Right lobe of liver (tissue), 4 donors: ENCODE measurements around the gene PREX1.

Source experiments
- POLR2A ChIP-seq: fragments of 450-650 bp; IDR thresholded peaks from one replicate; pipeline ENCODE4 v1.6.1; 2017; ENCODE audit warnings: antibody characterized with exemption, mild to moderate bottlenecking
- TF ChIP-seq, protein P1 (sequence below), 4 donors: fragments of 200-600 bp in 3 of 4; fragments of 450-650 bp in 1 of 4; IDR thresholded peaks; one replicate each; pipeline versions ENCODE4 v1.5.1 to v1.8.0; 2016 to 2022; ENCODE audit warnings: antibody characterized with exemption in 4 of 4, mild to moderate bottlenecking in 2 of 4
- donor health status: DM: no; HTN: no; CAD: no.
- donor health status: DM: no; HTN: no; CAD: no.
- donor health status: DM: no; HTN: yes; CAD: no.

DNA sequence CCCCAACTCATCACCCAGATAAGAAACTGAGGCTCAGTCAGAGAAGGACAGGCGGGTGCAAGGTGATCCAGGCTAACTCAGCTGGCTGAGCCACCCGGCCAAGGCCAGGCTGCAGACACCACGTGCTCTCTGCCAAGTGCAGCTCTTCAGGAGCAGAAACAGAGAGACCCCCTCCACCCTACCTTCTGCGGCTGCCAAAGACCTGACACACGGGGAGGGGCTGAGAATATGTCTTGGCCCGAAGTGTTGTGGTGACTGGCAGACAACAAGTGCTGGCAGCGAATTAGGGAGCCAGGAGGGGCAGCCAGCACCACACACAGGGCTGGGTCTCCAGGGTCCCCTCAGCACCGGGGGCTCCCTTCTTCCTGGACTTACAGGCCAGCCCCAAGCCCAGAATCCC lies 22.5 kb downstream of the PREX1 start:
- TF ChIP-seq, protein P1, sequence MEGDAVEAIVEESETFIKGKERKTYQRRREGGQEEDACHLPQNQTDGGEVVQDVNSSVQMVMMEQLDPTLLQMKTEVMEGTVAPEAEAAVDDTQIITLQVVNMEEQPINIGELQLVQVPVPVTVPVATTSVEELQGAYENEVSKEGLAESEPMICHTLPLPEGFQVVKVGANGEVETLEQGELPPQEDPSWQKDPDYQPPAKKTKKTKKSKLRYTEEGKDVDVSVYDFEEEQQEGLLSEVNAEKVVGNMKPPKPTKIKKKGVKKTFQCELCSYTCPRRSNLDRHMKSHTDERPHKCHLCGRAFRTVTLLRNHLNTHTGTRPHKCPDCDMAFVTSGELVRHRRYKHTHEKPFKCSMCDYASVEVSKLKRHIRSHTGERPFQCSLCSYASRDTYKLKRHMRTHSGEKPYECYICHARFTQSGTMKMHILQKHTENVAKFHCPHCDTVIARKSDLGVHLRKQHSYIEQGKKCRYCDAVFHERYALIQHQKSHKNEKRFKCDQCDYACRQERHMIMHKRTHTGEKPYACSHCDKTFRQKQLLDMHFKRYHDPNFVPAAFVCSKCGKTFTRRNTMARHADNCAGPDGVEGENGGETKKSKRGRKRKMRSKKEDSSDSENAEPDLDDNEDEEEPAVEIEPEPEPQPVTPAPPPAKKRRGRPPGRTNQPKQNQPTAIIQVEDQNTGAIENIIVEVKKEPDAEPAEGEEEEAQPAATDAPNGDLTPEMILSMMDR (IDR thresholded peaks at IDR 0.05): no peak
- TF ChIP-seq POLR2A: no peak
